Loucy (cell line): ENCODE results near the gene TOP3B.

Source experiments
- EZH2phosphoT487 ChIP-seq: fragments of 200-600 bp; IDR thresholded peaks from 2 replicates; pipeline ENCODE4 v1.6.1; 2018; ENCODE audit warnings: antibody characterized with exemption, mild to moderate bottlenecking, moderate library complexity, borderline replicate concordance
- TF ChIP-seq, protein P1 (sequence below): fragments of 200-600 bp; sonication (generic); conservative IDR thresholded peaks from 2 replicates; pipeline ENCODE4 v1.5.1; 2014; ENCODE audit warnings: mild to moderate bottlenecking, antibody characterized with exemption, low read length

DNA sequence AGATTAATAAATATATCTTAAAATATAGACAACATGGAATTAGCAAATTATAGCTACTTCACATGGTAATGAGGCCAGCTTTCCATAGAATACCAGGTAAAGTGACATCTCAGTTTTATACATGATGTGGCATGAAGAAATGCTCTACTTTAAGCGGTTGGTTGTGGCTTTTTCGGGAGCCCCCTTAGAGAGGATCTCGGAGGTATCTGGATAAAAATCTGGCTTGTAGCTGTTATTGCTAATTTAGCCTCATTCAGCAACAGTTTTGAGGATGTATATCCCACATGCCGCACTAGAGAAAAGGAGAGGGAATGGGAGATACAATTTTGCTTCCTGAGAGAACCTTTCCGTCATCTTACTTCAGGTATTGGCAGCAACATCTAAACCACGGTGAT lies 24.0 kb upstream of the TOP3B start:
- TF ChIP-seq, protein P1, sequence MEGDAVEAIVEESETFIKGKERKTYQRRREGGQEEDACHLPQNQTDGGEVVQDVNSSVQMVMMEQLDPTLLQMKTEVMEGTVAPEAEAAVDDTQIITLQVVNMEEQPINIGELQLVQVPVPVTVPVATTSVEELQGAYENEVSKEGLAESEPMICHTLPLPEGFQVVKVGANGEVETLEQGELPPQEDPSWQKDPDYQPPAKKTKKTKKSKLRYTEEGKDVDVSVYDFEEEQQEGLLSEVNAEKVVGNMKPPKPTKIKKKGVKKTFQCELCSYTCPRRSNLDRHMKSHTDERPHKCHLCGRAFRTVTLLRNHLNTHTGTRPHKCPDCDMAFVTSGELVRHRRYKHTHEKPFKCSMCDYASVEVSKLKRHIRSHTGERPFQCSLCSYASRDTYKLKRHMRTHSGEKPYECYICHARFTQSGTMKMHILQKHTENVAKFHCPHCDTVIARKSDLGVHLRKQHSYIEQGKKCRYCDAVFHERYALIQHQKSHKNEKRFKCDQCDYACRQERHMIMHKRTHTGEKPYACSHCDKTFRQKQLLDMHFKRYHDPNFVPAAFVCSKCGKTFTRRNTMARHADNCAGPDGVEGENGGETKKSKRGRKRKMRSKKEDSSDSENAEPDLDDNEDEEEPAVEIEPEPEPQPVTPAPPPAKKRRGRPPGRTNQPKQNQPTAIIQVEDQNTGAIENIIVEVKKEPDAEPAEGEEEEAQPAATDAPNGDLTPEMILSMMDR, result no peak
- no peak for TF ChIP-seq EZH2phosphoT487
